NCI-H2029 treated with DMSO at 0.1 percent for 48 hours (cell line): ENCODE measurements around the gene ETV3L.
"Not testable (repeated sequence)": the region's sequence is repeated elsewhere in the genome, so short reads cannot be mapped to it uniquely, and the experiment has no call there.

Experiments
- DNase-seq: peaks from one replicate; lab custom pipeline; 2025; lab: John Stamatoyannopoulos, UW

Gene ETV3L

GRCh38 chr1:157105298-157105987, 5.8 kb upstream of the ETV3L start:
- no peak for DNase-seq

GRCh38 chr1:157104598-157105293, 5.1 kb upstream of the ETV3L start:
- DNase-seq = no peak

GRCh38 chr1:157103268-157103667, 3.7 kb upstream of the ETV3L start:
- no peak for DNase-seq

GRCh38 chr1:157101149-157101548, 1.5 kb upstream of the ETV3L start:
- DNase-seq = no peak

- DNase-seq = not testable (repeated sequence)
These were observed 498 bp downstream of the ETV3L start for GRCh38 chr1:157098987-157099632.

- DNase-seq = no peak
These were observed 1.1 kb downstream of the ETV3L start for GRCh38 chr1:157098519-157098918.

- DNase-seq = no peak
These were observed 1.9 kb downstream of the ETV3L start for GRCh38 chr1:157097692-157098091.

- no peak for DNase-seq
These were observed 2.7 kb downstream of the ETV3L start for GRCh38 chr1:157096881-157097280.

GRCh38 chr1:157095551-157095950, 4.1 kb downstream of the ETV3L start:
- DNase-seq = no peak

GRCh38 chr1:157095091-157095490, 4.5 kb downstream of the ETV3L start:
- no peak for DNase-seq

GRCh38 chr1:157092831-157093230, 6.8 kb downstream of the ETV3L start:
- no peak for DNase-seq

- no peak for DNase-seq
These were observed 7.8 kb downstream of the ETV3L start for GRCh38 chr1:157091668-157092273.

- DNase-seq = no peak
These were observed 8.4 kb downstream of the ETV3L start for GRCh38 chr1:157091186-157091585.

GRCh38 chr1:157090771-157091170, 8.8 kb downstream of the ETV3L start:
- DNase-seq = no peak

GRCh38 chr1:157090196-157090647, 9.4 kb downstream of the ETV3L start:
- peak; percentile 29 for DNase-seq

GRCh38 chr1:157089789-157090188, 9.8 kb downstream of the ETV3L start:
- DNase-seq = no peak

- no peak for DNase-seq
These were observed 11.0 kb downstream of the ETV3L start for GRCh38 chr1:157088607-157089006.

GRCh38 chr1:157087030-157087429, 12.6 kb downstream of the ETV3L start:
- no peak for DNase-seq

- no peak for DNase-seq
These were observed 13.3 kb downstream of the ETV3L start for GRCh38 chr1:157086299-157086698.

GRCh38 chr1:157085421-157085820, 14.2 kb downstream of the ETV3L start:
- no peak for DNase-seq

GRCh38 chr1:157084720-157085119, 14.9 kb downstream of the ETV3L start:
- DNase-seq = no peak

- no peak for DNase-seq
These were observed 17.9 kb downstream of the ETV3L start for GRCh38 chr1:157081707-157082106.

- no peak for DNase-seq
These were observed 18.9 kb downstream of the ETV3L start for GRCh38 chr1:157080714-157081113.
